KMS-11 (cell line): ENCODE measurements around the gene TLN1.

Experiments used
- H2AFZ ChIP-seq: fragments of 200-600 bp; sonication (generic); 2 replicates; pipeline ENCODE4 v1.6.1; 2016; ENCODE audit warnings: antibody characterized with exemption, mixed run types, low read depth
- H3K27ac ChIP-seq: fragments of 200-600 bp; sonication (generic); 2 replicates; pipeline ENCODE4 v1.6.1; 2016; ENCODE audit warnings: mild to moderate bottlenecking, mixed run types
- H3K27me3 ChIP-seq: fragments of 200-600 bp; sonication (generic); 2 replicates; pipeline ENCODE4 v1.6.1; 2017; ENCODE audit warnings: mild to moderate bottlenecking, low read depth, mixed run types, moderate library complexity; ENCODE audit not compliant: insufficient read depth
- H3K36me3 ChIP-seq: fragments of 200-600 bp; sonication (generic); 2 replicates; pipeline ENCODE4 v1.6.1; 2017; ENCODE audit warnings: mild to moderate bottlenecking, mixed run types; ENCODE audit not compliant: insufficient read depth
- H3K4me1 ChIP-seq: fragments of 200-600 bp; sonication (generic); 2 replicates; pipeline ENCODE4 v1.6.1; 2016; ENCODE audit warnings: mild to moderate bottlenecking, low read depth, mixed run types; ENCODE audit not compliant: poor library complexity, severe bottlenecking
- H3K4me2 ChIP-seq: fragments of 200-600 bp; sonication (generic); 2 replicates; pipeline ENCODE4 v1.7.0; 2016; ENCODE audit warnings: mild to moderate bottlenecking, mixed run types
- H3K4me3 ChIP-seq: fragments of 200-600 bp; sonication (generic); IDR thresholded peaks from 2 replicates; pipeline ENCODE4 v1.6.1; 2017; ENCODE audit warnings: low read depth, low read length, mixed read lengths; ENCODE audit not compliant: insufficient read depth
- H3K79me2 ChIP-seq: fragments of 200-600 bp; sonication (generic); 2 replicates; pipeline ENCODE4 v1.6.1; 2016; ENCODE audit warnings: low read depth, mixed run types; ENCODE audit not compliant: insufficient read depth
- H3K9ac ChIP-seq: fragments of 200-600 bp; sonication (generic); 2 replicates; pipeline ENCODE4 v1.6.1; 2016; ENCODE audit warnings: mild to moderate bottlenecking, mixed run types
- H4K20me1 ChIP-seq: fragments of 200-600 bp; sonication (generic); 2 replicates; pipeline ENCODE4 v1.6.1; 2016; ENCODE audit warnings: mild to moderate bottlenecking, mixed run types; ENCODE audit not compliant: insufficient read depth
- CTCF ChIP-seq: fragments of 200-600 bp; sonication (generic); conservative IDR thresholded peaks from 2 replicates; pipeline ENCODE4 v1.6.1; 2017; ENCODE audit warnings: low read depth, mild to moderate bottlenecking, antibody characterized with exemption, low read length, moderate library complexity, mixed read lengths

TLN1 gene

DNA sequence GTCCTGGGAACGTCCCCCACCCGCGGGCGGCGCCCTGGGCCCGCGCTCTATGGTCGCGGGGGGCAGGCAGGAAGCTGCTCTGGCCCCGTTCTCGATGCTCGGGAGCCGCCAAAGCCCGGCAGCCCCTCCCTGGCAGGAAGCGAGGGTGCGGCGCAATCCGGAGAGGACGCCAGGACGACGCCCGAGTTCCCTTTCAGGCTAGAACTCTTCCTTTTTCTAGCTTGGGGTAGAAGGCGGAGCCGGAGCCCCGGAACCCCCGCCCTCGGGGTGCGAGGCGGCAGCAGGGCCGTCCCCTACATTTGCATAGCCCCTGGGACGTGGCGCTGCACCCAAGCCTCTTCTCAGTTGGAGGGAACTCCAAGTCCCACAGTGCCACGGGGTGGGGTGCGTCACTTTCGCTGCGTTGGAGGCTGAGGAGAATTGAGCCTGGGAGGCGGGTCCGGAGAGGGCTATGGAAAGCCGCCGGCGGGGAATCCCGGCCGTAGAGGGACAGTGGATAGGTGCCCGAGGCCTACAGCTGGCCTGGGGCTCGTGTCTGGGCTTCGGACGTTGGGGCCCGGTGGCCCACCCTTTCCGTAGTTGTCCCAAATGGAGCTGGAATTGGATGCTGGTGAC, at the start of gene TLN1, which contains the start of gene CREB3:
TLN1 (minus strand) TSS at position 11 of the 615 bp plus-strand sequence. CDS start 6,501 bp downstream, outside the sequence.
CREB3 (plus strand) TSS at position 482 of the 615 bp plus-strand sequence; CDS start at position 589, 107 bp downstream.
- H3K36me3 ChIP-seq, result no peaks in the 10 kb centered on the region
- peaks cover 44% of the 10 kb centered on the region for H3K79me2 ChIP-seq
- peaks cover 9% of the 10 kb centered on the region for H4K20me1 ChIP-seq
- peak within 1 kb of the TSS; percentile 90 for H3K4me2 ChIP-seq
- peak within 1 kb of the TSS; percentile 71 for H3K9ac ChIP-seq
- H3K4me3 ChIP-seq, result no peak within 1 kb of the TSS
- H2AFZ ChIP-seq, result peak within 1 kb of the TSS; percentile 80
- peak within 1 kb of the TSS; percentile 56 for H3K27ac ChIP-seq
- H3K27me3 ChIP-seq, result no peaks in the 10 kb centered on the region
- TF ChIP-seq CTCF, result no peak
- peaks cover 42% of the 10 kb centered on the region for H3K4me1 ChIP-seq

GRCh38 chr9:35781066-35781465, 49.1 kb upstream of the TLN1 start:
- H4K20me1 ChIP-seq, result no peaks in the 10 kb centered on the region
- H3K79me2 ChIP-seq, result no peaks in the 10 kb centered on the region
- H3K27me3 ChIP-seq, result no peaks in the 10 kb centered on the region
- no peak overlapping the region for H3K4me2 ChIP-seq
- H3K27ac ChIP-seq, result no peak overlapping the region
- H3K36me3 ChIP-seq, result no peaks in the 10 kb centered on the region
- H3K4me3 ChIP-seq, result no peak overlapping the region
- H3K4me1 ChIP-seq, result peaks cover 3% of the 10 kb centered on the region
- no peak overlapping the region for H2AFZ ChIP-seq
- H3K9ac ChIP-seq, result no peak overlapping the region
- no peak for TF ChIP-seq CTCF

DNA sequence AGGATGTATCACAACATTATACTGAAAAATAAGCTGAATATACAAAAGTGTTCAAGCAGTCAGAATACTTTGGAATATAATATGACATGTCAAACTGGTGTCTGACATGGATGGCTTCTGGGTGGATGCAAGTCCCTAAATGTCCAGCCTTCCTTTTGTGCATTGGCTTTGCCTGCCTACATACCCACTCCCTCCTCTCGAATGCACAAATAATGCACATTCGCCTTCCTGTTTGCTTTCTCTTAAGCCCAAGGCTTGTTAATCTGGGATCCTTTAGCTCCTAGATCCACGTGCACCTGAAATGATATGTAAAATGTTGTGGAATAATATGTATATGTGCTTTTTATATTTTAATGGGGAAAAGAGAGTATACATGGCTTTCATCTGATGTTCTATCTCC, 46.5 kb upstream of the TLN1 start:
- Histone ChIP-seq H3K27ac (no peak overlapping the region), H4K20me1 (no peaks in the 10 kb centered on the region), H3K9ac (no peak overlapping the region), H2AFZ (no peak overlapping the region), H3K79me2 (no peaks in the 10 kb centered on the region), H3K36me3 (no peaks in the 10 kb centered on the region), H3K4me2 (no peak overlapping the region), H3K4me3 (no peak overlapping the region), H3K4me1 (peaks cover 10% of the 10 kb centered on the region), H3K27me3 (no peaks in the 10 kb centered on the region)
- TF ChIP-seq CTCF, result no peak

DNA sequence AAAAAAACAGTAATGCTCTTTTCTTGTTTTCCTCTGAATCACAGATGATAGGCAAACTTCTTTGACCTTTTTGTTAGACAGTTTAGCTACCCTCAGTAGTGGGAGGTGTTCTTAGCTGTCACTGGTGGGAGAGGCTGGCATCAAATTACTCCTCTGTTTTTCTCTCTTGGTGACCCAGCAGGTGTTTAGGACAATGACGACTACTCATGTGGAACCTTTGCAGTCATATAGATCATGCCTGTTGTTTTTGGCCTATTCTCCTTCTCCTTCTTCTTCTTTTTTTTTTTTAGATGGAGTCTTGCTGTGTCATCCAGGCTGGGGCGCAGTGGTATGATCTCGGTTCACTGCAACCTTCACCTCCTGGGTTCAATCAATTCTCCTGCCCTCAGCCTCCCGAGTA, 44.0 kb upstream of the TLN1 start:
- Histone ChIP-seq H3K9ac (no peak overlapping the region), H3K36me3 (no peaks in the 10 kb centered on the region), H3K79me2 (no peaks in the 10 kb centered on the region), H3K4me2 (no peak overlapping the region), H3K4me1 (peaks cover 10% of the 10 kb centered on the region), H2AFZ (no peak overlapping the region), H3K27ac (no peak overlapping the region), H3K27me3 (no peaks in the 10 kb centered on the region), H4K20me1 (no peaks in the 10 kb centered on the region), H3K4me3 (no peak overlapping the region)
- TF ChIP-seq CTCF, result no peak
